ENCODE data around the gene MPV17L. TPM values are rescaled to one million over a fixed set of nuclear protein-coding genes. Genes with fewer than 3 reads are reported as not detected.
"Not testable (repeated sequence)": the region's sequence is repeated elsewhere in the genome, so short reads cannot be mapped to it uniquely, and the experiment has no call there.

The MPV17L gene
- under 1 TPM; 0.18 to 0.71 TPM for total RNA-seq
- polyA plus RNA-seq = 0.17 TPM

GRCh38 chr16:15395631-15396508 is at the start of gene MPV17L:
MPV17L (plus strand) TSS chr16:15395754; CDS start chr16:15395898, 144 bp downstream.
- H3K4me1 Mint-ChIP-seq; DNase-seq; POLR2A ChIA-PET; H3K27ac Mint-ChIP-seq; H3K27ac ChIP-seq (ENCODE audit: low read depth, low read length); H3K4me3 ChIP-seq (ENCODE audit: low read length); H3K36me3 Mint-ChIP-seq; H3K27me3 ChIP-seq (ENCODE audit: insufficient read depth, low read length, poor library complexity, severe bottlenecking); H3K9me3 ChIP-seq (ENCODE audit: low read length); H3K9me3 Mint-ChIP-seq; H3K4me1 ChIP-seq (ENCODE audit: insufficient read depth, low read length); CTCF ChIA-PET; H3K36me3 ChIP-seq (ENCODE audit: insufficient read depth, low read length): not testable (repeated sequence)
- peak within 1 kb of the TSS in 5 of 7 donors; percentile 6 to 39 (median 24) for H3K4me3 Mint-ChIP-seq
- peaks cover 25 to 29% of the 10 kb centered on the region in 2 donors for H3K27me3 Mint-ChIP-seq

- H3K27me3 Mint-ChIP-seq; H3K4me3 ChIP-seq (ENCODE audit: low read length); H3K27ac Mint-ChIP-seq; H3K27me3 ChIP-seq (ENCODE audit: insufficient read depth, low read length, poor library complexity, severe bottlenecking); H3K36me3 Mint-ChIP-seq; H3K4me1 ChIP-seq (ENCODE audit: insufficient read depth, low read length); H3K9me3 ChIP-seq (ENCODE audit: low read length); H3K9me3 Mint-ChIP-seq; H3K36me3 ChIP-seq (ENCODE audit: insufficient read depth, low read length); CTCF ChIA-PET; H3K4me1 Mint-ChIP-seq; DNase-seq; POLR2A ChIA-PET; H3K4me3 Mint-ChIP-seq; H3K27ac ChIP-seq (ENCODE audit: low read depth, low read length): not testable (repeated sequence)
These were observed 46.8 kb upstream of the MPV17L start for GRCh38 chr16:15348721-15349120.

GRCh38 chr16:15351251-15351650 is 44.3 kb upstream of the MPV17L start:
- POLR2A ChIA-PET; H3K4me1 ChIP-seq (ENCODE audit: insufficient read depth, low read length); DNase-seq; H3K27ac Mint-ChIP-seq; H3K4me3 ChIP-seq (ENCODE audit: low read length); H3K27me3 ChIP-seq (ENCODE audit: insufficient read depth, low read length, poor library complexity, severe bottlenecking); H3K9me3 Mint-ChIP-seq; H3K4me3 Mint-ChIP-seq; H3K4me1 Mint-ChIP-seq; H3K9me3 ChIP-seq (ENCODE audit: low read length); H3K27ac ChIP-seq (ENCODE audit: low read depth, low read length); H3K27me3 Mint-ChIP-seq; H3K36me3 Mint-ChIP-seq; H3K36me3 ChIP-seq (ENCODE audit: insufficient read depth, low read length); CTCF ChIA-PET: not testable (repeated sequence)

- H3K9me3 ChIP-seq (ENCODE audit: low read length); H3K36me3 ChIP-seq (ENCODE audit: insufficient read depth, low read length); H3K27me3 Mint-ChIP-seq; H3K4me1 ChIP-seq (ENCODE audit: insufficient read depth, low read length); H3K9me3 Mint-ChIP-seq; DNase-seq; H3K36me3 Mint-ChIP-seq; H3K27me3 ChIP-seq (ENCODE audit: insufficient read depth, low read length, poor library complexity, severe bottlenecking); POLR2A ChIA-PET; H3K27ac ChIP-seq (ENCODE audit: low read depth, low read length); CTCF ChIA-PET; H3K4me3 Mint-ChIP-seq; H3K4me3 ChIP-seq (ENCODE audit: low read length); H3K4me1 Mint-ChIP-seq; H3K27ac Mint-ChIP-seq: not testable (repeated sequence)
These were observed 43.8 kb upstream of the MPV17L start for GRCh38 chr16:15351745-15352144.

GRCh38 chr16:15352852-15353251 is 42.7 kb upstream of the MPV17L start:
- CTCF ChIA-PET; DNase-seq; H3K9me3 Mint-ChIP-seq; H3K27me3 ChIP-seq (ENCODE audit: insufficient read depth, low read length, poor library complexity, severe bottlenecking); H3K9me3 ChIP-seq (ENCODE audit: low read length); H3K27ac Mint-ChIP-seq; H3K4me3 ChIP-seq (ENCODE audit: low read length); H3K27ac ChIP-seq (ENCODE audit: low read depth, low read length); H3K4me3 Mint-ChIP-seq; H3K4me1 Mint-ChIP-seq; H3K27me3 Mint-ChIP-seq; POLR2A ChIA-PET; H3K36me3 ChIP-seq (ENCODE audit: insufficient read depth, low read length); H3K36me3 Mint-ChIP-seq; H3K4me1 ChIP-seq (ENCODE audit: insufficient read depth, low read length): not testable (repeated sequence)

- H3K4me1 Mint-ChIP-seq; H3K36me3 ChIP-seq (ENCODE audit: insufficient read depth, low read length); H3K27me3 ChIP-seq (ENCODE audit: insufficient read depth, low read length, poor library complexity, severe bottlenecking); H3K27me3 Mint-ChIP-seq; H3K9me3 Mint-ChIP-seq; DNase-seq; H3K36me3 Mint-ChIP-seq; CTCF ChIA-PET; H3K4me1 ChIP-seq (ENCODE audit: insufficient read depth, low read length); H3K9me3 ChIP-seq (ENCODE audit: low read length); H3K27ac Mint-ChIP-seq; POLR2A ChIA-PET; H3K4me3 Mint-ChIP-seq; H3K27ac ChIP-seq (ENCODE audit: low read depth, low read length); H3K4me3 ChIP-seq (ENCODE audit: low read length): not testable (repeated sequence)
These were observed 40.7 kb upstream of the MPV17L start for GRCh38 chr16:15354846-15355245.

- H3K4me3 Mint-ChIP-seq; H3K27ac Mint-ChIP-seq; H3K36me3 Mint-ChIP-seq; H3K36me3 ChIP-seq (ENCODE audit: insufficient read depth, low read length); H3K9me3 ChIP-seq (ENCODE audit: low read length); H3K27ac ChIP-seq (ENCODE audit: low read depth, low read length); H3K4me3 ChIP-seq (ENCODE audit: low read length); H3K27me3 Mint-ChIP-seq; POLR2A ChIA-PET; CTCF ChIA-PET; H3K9me3 Mint-ChIP-seq; H3K27me3 ChIP-seq (ENCODE audit: insufficient read depth, low read length, poor library complexity, severe bottlenecking); H3K4me1 Mint-ChIP-seq; H3K4me1 ChIP-seq (ENCODE audit: insufficient read depth, low read length); DNase-seq: not testable (repeated sequence)
These were observed 38.1 kb upstream of the MPV17L start for GRCh38 chr16:15357495-15357894.

GRCh38 chr16:15378194-15378593 is 17.4 kb upstream of the MPV17L start, which contains the start of gene NPIPA5:
NPIPA5 (minus strand) TSS chr16:15378294; CDS start chr16:15378294, 0 bp downstream.
- H3K9me3 ChIP-seq (ENCODE audit: low read length); H3K4me1 ChIP-seq (ENCODE audit: insufficient read depth, low read length); H3K36me3 ChIP-seq (ENCODE audit: insufficient read depth, low read length); H3K27me3 ChIP-seq (ENCODE audit: insufficient read depth, low read length, poor library complexity, severe bottlenecking); H3K36me3 Mint-ChIP-seq; POLR2A ChIA-PET; H3K4me3 ChIP-seq (ENCODE audit: low read length); H3K4me1 Mint-ChIP-seq; H3K4me3 Mint-ChIP-seq; H3K27ac Mint-ChIP-seq; H3K27ac ChIP-seq (ENCODE audit: low read depth, low read length); DNase-seq; CTCF ChIA-PET; H3K27me3 Mint-ChIP-seq; H3K9me3 Mint-ChIP-seq: not testable (repeated sequence)

- H3K4me3 Mint-ChIP-seq; H3K27ac ChIP-seq (ENCODE audit: low read depth, low read length); H3K27ac Mint-ChIP-seq; H3K4me3 ChIP-seq (ENCODE audit: low read length); H3K36me3 Mint-ChIP-seq; POLR2A ChIA-PET; H3K9me3 Mint-ChIP-seq; H3K9me3 ChIP-seq (ENCODE audit: low read length); H3K27me3 ChIP-seq (ENCODE audit: insufficient read depth, low read length, poor library complexity, severe bottlenecking); H3K36me3 ChIP-seq (ENCODE audit: insufficient read depth, low read length); DNase-seq; H3K27me3 Mint-ChIP-seq; H3K4me1 ChIP-seq (ENCODE audit: insufficient read depth, low read length); H3K4me1 Mint-ChIP-seq; CTCF ChIA-PET: not testable (repeated sequence)
These were observed 12.7 kb upstream of the MPV17L start for GRCh38 chr16:15382810-15383209.
